NB4 (cell line): ENCODE data around the gene CUX1.

Source experiments
- MYC ChIP-seq: IDR thresholded peaks from 2 replicates; pipeline ENCODE4 v1.6.1; 2011; ENCODE audit warnings: low read depth, low read length
- POLR2A ChIP-seq: IDR thresholded peaks from 2 replicates; pipeline ENCODE4 v1.6.1; 2011; ENCODE audit warnings: mild to moderate bottlenecking; ENCODE audit not compliant: insufficient read length; ENCODE audit errors: extremely low read depth
- TF ChIP-seq, protein P1 (sequence below): IDR thresholded peaks from one replicate; pipeline ENCODE4 v1.5.1; 2012; ENCODE audit warnings: low read depth, low read length

DNA sequence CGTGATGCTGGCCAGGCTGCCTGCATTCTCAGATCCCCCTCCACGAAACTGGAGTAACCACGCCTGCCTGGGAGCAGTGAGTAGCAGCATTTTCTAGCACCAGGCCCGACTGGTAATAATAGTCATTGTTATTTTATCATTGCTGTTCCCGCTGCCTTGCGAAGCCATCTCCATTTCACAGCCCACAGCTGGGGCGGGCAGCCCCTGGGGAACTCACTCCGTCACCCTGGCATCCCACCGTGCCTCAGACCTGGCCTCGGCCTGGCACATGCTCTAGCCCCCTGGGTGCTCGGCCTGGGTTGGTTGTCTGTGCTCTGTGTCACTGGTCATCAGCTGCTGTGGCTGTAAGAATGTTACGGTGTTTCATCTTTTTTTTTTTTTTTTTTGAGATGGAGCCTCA lies 411.5 kb downstream of the CUX1 start:
- TF ChIP-seq, protein P1, sequence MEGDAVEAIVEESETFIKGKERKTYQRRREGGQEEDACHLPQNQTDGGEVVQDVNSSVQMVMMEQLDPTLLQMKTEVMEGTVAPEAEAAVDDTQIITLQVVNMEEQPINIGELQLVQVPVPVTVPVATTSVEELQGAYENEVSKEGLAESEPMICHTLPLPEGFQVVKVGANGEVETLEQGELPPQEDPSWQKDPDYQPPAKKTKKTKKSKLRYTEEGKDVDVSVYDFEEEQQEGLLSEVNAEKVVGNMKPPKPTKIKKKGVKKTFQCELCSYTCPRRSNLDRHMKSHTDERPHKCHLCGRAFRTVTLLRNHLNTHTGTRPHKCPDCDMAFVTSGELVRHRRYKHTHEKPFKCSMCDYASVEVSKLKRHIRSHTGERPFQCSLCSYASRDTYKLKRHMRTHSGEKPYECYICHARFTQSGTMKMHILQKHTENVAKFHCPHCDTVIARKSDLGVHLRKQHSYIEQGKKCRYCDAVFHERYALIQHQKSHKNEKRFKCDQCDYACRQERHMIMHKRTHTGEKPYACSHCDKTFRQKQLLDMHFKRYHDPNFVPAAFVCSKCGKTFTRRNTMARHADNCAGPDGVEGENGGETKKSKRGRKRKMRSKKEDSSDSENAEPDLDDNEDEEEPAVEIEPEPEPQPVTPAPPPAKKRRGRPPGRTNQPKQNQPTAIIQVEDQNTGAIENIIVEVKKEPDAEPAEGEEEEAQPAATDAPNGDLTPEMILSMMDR: no peak
- TF ChIP-seq POLR2A: no peak
- TF ChIP-seq MYC: no peak
